ENCODE data around the gene DSEL. TPM values are rescaled to one million over a fixed set of nuclear protein-coding genes. Genes with fewer than 3 reads are reported as not detected.

Gene DSEL
- total RNA-seq, 1 experiment from 2014 or later: 0.05 TPM

DNA sequence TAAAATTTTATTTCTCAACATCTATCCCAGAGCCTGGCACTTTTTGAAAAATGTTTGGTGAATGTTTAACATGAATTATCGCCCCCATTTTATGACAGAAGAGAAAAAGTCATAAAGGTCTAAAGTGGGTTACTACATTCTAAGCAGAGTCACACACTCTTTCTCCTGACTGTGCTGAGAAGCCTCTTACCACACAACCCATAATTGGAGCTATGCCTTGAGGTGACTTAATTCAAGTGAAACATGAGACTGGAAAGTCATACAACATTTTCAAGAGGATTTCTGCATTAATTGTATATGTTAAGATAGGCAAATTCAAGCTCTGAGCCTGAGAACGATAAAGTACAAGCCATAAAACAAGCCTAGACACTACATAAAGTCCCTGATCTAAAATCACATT, 3.1 kb upstream of the DSEL start:
- intact Hi-C loops (cut with micrococcal nuclease): no loop called here
- H3K4me2 ChIP-seq (ENCODE audit: low read length): no peak overlapping the region
- TF ChIP-seq EZH2 (IDR thresholded peaks at IDR 0.05) (no peak), YY1 (IDR thresholded peaks at IDR 0.05; ENCODE audit: extremely low read depth, insufficient replicate concordance, low read depth, low read length) (no peak), POLR2A (IDR thresholded peaks at IDR 0.05; ENCODE audit: borderline replicate concordance, extremely low read depth, insufficient read depth, insufficient read length) (no peak), FOSL1 (IDR thresholded peaks at IDR 0.05; ENCODE audit: low read depth) (no peak), ZNF274 (IDR thresholded peaks at IDR 0.05; ENCODE audit: low read depth, low read length) (no peak), CEBPB (IDR thresholded peaks at IDR 0.05; ENCODE audit: low read depth) (no peak), EGR1 (IDR thresholded peaks at IDR 0.05; ENCODE audit: low read depth) (no peak), SP1 (IDR thresholded peaks at IDR 0.05; ENCODE audit: low read depth) (no peak), ELF1 (IDR thresholded peaks at IDR 0.05; ENCODE audit: borderline replicate concordance, low read depth) (no peak), ZFX (IDR thresholded peaks at IDR 0.05) (no peak)
- TF ChIP-seq, protein P1, sequence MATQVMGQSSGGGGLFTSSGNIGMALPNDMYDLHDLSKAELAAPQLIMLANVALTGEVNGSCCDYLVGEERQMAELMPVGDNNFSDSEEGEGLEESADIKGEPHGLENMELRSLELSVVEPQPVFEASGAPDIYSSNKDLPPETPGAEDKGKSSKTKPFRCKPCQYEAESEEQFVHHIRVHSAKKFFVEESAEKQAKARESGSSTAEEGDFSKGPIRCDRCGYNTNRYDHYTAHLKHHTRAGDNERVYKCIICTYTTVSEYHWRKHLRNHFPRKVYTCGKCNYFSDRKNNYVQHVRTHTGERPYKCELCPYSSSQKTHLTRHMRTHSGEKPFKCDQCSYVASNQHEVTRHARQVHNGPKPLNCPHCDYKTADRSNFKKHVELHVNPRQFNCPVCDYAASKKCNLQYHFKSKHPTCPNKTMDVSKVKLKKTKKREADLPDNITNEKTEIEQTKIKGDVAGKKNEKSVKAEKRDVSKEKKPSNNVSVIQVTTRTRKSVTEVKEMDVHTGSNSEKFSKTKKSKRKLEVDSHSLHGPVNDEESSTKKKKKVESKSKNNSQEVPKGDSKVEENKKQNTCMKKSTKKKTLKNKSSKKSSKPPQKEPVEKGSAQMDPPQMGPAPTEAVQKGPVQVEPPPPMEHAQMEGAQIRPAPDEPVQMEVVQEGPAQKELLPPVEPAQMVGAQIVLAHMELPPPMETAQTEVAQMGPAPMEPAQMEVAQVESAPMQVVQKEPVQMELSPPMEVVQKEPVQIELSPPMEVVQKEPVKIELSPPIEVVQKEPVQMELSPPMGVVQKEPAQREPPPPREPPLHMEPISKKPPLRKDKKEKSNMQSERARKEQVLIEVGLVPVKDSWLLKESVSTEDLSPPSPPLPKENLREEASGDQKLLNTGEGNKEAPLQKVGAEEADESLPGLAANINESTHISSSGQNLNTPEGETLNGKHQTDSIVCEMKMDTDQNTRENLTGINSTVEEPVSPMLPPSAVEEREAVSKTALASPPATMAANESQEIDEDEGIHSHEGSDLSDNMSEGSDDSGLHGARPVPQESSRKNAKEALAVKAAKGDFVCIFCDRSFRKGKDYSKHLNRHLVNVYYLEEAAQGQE (IDR thresholded peaks at IDR 0.05; ENCODE audit: low read depth): no peak
- TF ChIP-seq, protein P2, sequence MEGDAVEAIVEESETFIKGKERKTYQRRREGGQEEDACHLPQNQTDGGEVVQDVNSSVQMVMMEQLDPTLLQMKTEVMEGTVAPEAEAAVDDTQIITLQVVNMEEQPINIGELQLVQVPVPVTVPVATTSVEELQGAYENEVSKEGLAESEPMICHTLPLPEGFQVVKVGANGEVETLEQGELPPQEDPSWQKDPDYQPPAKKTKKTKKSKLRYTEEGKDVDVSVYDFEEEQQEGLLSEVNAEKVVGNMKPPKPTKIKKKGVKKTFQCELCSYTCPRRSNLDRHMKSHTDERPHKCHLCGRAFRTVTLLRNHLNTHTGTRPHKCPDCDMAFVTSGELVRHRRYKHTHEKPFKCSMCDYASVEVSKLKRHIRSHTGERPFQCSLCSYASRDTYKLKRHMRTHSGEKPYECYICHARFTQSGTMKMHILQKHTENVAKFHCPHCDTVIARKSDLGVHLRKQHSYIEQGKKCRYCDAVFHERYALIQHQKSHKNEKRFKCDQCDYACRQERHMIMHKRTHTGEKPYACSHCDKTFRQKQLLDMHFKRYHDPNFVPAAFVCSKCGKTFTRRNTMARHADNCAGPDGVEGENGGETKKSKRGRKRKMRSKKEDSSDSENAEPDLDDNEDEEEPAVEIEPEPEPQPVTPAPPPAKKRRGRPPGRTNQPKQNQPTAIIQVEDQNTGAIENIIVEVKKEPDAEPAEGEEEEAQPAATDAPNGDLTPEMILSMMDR (IDR thresholded peaks at IDR 0.05 in 2 of 3, conservative IDR thresholded peaks at IDR 0.05 in 1 of 3; ENCODE audit: borderline replicate concordance in 1 of 3, insufficient read depth in 1 of 3, low read depth in 2 of 3, low read length in 2 of 3): no peak
- no TSS peak for BruUV-seq (replicated peaks)
- no peak for ATAC-seq
- no peaks in the 10 kb centered on the region for H3K9me2 ChIP-seq (ENCODE audit: insufficient read depth)
- H3K36me3 ChIP-seq (ENCODE audit: control insufficient read depth in 1 of 2, insufficient read depth in 2 of 2, low read length in 2 of 2): no peaks in the 10 kb centered on the region
- H3K27ac ChIP-seq (ENCODE audit: low read depth, low read length): no peak overlapping the region
- no peaks in the 10 kb centered on the region for H3K79me2 ChIP-seq (ENCODE audit: insufficient read depth, low read length)
- no peaks in the 10 kb centered on the region for H3K4me1 ChIP-seq (ENCODE audit: control insufficient read depth in 1 of 2, insufficient read depth in 2 of 2, low read length in 2 of 2)
- ChIA-PET RAD21 (ENCODE audit: low non-redundant PET in 1 of 2, low total read pairs in 2 of 2, uncharacterized antibody in 2 of 2, unreplicated experiment in 2 of 2) (no interaction called here), CTCF (no interaction called here), POLR2A (no interaction called here)
- peaks cover 7 to 30% of the 10 kb centered on the region in 2 experiments; a peak in 3 of 4 replicates for H3K9me3 ChIP-seq (ENCODE audit: control insufficient read depth in 1 of 2, insufficient read depth in 1 of 2, low read depth in 1 of 2, low read length in 2 of 2)
- no peaks in the 10 kb centered on the region for H3K27me3 ChIP-seq (ENCODE audit: insufficient read depth, low read length)
- H3K9ac ChIP-seq (ENCODE audit: low read length): no peak overlapping the region
- no peak overlapping the region for H3K4me3 ChIP-seq (replicated peaks in 1 of 2; ENCODE audit: low read depth in 1 of 2, low read length in 2 of 2)
- H4K20me1 ChIP-seq (ENCODE audit: insufficient read depth): no peaks in the 10 kb centered on the region
- H2AFZ ChIP-seq (ENCODE audit: low read depth, low read length, poor library complexity, severe bottlenecking): no peak overlapping the region
- no peak for DNase-seq (ENCODE audit: low read depth, low spot score)
